ENCODE data around the gene SORL1.

DNA sequence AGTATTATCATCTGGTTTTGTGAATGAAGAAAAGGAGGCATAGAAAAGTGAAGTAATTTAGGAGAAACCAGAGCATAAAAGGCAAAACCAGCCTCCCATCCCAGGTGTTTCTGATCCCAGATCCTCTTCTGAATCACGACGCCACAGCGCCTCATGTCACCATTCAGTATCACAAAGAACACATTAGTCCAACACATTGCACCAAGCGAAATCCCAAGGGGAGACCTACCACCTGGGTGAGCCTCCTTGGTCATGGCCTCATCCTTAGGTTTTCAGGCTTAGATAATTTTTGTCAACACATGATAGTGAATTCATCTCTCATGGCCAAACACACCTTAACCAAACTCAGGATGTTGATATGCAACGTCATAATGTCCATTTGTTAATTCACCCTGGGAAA lies 182.2 kb downstream of the SORL1 start:
- TF ChIP-seq, protein P1, sequence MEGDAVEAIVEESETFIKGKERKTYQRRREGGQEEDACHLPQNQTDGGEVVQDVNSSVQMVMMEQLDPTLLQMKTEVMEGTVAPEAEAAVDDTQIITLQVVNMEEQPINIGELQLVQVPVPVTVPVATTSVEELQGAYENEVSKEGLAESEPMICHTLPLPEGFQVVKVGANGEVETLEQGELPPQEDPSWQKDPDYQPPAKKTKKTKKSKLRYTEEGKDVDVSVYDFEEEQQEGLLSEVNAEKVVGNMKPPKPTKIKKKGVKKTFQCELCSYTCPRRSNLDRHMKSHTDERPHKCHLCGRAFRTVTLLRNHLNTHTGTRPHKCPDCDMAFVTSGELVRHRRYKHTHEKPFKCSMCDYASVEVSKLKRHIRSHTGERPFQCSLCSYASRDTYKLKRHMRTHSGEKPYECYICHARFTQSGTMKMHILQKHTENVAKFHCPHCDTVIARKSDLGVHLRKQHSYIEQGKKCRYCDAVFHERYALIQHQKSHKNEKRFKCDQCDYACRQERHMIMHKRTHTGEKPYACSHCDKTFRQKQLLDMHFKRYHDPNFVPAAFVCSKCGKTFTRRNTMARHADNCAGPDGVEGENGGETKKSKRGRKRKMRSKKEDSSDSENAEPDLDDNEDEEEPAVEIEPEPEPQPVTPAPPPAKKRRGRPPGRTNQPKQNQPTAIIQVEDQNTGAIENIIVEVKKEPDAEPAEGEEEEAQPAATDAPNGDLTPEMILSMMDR (IDR thresholded peaks at IDR 0.05) = no peak
- TF ChIP-seq POLR2A (IDR thresholded peaks at IDR 0.05) = no peak
- TF ChIP-seq EP300 (IDR thresholded peaks at IDR 0.05) = no peak
- TF ChIP-seq POLR2AphosphoS5 (IDR thresholded peaks at IDR 0.05) = no peak
